Ramos (cell line): ENCODE results near the gene ADORA1.

Experiments used
- in situ Hi-C: fragments of 300-500 bp; cut with MboI; formaldehyde crosslinking; loops from one replicate; pipeline ENCODE4 v1.14.3; 2022; ENCODE audit warnings: low sequenced_read_pairs; ENCODE audit not compliant: unreplicated experiment

ADORA1 gene

DNA sequence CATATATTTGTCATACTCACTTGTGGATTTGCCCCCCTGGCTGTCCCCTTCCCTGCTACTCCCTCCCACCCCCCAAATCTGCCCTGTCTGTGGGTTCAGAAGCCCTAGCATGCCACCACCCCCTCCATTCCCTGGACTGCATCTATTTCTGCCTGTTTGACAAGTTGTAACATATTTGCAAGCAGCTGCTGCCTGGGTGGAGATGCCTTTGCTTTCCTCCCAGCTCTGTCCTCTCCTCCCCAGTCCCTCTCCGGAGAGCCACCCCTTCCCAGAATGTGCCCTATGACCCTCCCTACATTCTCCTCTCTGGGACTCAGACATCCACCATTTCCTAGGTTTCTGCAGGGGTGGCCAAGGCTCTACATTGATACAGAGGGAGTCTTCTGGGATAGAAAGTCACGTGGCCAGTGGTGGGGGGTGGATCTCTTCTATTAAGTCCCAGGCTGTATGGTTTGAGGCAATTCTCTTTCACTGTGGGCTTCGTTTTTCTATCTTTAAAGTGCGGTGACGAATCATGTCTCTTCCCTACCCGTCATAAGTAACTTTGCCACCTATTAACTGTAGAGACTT is 35.7 kb upstream of the ADORA1 start:
- in situ Hi-C loops = no loop called here

DNA sequence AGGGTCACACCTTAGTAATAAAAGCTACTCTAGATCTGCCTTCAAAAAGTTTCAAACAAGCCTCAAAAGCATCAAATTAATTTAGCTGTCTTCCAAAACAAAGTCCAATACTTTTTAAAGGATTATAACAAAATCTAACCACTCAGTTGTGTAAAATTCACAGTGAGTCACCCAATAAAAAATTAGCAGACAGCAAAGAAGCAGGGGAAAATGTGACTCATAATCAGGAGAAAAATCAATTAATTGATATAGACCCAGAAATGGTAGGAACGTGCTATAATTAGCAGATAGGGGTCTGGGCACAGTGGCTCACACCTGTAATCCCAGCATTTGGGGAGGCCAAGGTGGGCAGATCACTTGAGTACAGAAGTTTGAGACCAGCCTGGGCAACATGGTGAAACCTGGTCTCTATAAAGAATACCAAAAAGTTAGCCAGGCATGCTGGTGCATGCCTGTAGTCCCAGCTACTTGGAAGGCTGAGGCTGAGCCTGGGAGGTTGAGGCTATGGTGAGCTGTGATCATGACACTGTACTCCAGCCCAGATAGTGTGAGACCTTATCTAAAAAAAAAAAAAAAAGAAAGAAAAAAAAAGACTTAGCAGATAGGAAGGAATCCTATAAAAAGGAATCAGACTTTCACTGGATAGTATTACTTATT is 33.6 kb upstream of the ADORA1 start:
- in situ Hi-C loops = no loop called here

DNA sequence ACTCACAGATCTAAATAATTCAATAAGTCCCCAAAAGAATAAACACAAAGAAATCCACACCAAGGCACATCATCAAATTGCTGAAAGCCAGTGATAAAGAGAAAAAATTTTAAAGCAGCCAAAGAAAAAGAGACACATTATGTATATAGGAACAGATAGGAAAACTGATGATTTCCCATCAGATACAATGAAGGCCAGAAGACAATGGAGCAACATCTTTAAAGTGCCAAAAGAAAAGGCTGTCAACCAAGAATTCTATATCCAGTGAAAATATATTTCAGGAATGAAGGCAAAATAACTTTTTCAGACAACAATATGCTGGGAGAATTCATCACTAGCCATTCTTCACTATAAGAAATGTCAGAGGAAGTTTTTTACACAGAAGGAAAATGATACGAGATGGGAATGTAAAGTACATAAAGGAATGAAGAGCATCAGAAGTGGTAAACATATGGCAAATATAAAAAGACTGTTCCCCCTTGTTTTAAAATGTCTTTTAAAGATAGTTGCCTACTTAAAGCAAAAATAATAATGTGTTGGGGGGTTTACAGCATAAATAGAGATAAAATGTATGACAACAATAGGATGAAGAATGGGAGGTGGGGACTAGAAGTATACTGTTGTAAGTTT is 32.4 kb upstream of the ADORA1 start:
- in situ Hi-C loops = no loop called here

DNA sequence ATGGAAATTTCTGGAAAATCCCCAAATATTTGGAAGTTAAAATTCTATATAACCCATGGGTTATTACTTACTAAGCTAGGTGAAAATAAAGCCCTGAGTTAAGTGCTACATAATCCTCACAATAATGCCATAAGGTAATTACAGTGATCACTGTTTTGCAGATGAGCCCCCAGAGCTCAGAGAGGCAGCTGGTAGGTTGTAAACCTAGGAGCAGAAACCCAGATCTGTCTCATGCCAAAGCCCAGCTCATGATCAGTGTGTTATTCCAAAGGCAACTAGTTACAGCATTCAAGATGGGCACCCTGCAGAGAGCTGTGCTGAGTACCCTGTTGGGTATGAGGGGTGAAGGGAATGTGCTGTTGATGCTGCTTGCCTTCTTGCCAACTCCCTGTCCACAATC is 31.0 kb upstream of the ADORA1 start:
- in situ Hi-C loops = no loop called here

DNA sequence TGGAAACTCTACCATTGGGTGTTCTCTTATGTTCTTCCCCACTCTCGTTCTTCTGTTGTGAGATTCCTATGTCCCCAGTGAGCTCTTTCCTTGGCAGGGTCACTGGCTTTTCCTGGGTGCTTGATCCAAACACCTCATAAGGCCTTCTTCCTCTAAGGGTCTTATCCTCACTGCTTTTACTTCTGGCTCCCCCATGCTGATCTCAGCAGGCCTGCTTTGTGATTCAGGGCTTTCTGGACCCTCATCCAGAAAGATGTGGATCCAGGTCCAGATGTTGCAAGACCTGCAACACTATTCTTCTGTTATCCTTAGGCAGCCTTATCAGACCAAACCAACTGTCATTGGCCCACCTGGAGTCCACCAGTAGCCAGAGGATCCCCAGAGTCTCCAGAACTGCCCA is 30.5 kb upstream of the ADORA1 start:
- in situ Hi-C loops = no loop called here

DNA sequence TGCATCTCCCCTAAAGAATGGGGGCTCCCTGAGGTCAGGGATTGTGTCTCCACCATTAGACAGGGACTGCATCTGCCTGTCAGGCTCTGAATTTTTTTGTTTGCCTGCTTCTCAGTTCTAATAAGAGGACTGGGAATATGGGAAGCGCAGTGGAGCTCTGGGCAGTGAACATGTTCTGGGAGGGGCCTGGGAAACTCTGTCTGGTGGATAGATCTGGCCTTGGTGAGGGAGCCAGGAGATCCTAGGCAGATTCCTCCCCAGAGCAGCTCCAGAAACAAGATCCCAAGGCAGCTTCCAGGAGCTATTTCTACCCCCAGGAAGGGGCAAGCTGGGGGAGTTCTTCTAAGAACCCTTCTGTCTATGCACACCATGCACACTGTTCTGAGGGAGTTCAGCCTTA is 29.1 kb upstream of the ADORA1 start:
- in situ Hi-C loops = no loop called here

DNA sequence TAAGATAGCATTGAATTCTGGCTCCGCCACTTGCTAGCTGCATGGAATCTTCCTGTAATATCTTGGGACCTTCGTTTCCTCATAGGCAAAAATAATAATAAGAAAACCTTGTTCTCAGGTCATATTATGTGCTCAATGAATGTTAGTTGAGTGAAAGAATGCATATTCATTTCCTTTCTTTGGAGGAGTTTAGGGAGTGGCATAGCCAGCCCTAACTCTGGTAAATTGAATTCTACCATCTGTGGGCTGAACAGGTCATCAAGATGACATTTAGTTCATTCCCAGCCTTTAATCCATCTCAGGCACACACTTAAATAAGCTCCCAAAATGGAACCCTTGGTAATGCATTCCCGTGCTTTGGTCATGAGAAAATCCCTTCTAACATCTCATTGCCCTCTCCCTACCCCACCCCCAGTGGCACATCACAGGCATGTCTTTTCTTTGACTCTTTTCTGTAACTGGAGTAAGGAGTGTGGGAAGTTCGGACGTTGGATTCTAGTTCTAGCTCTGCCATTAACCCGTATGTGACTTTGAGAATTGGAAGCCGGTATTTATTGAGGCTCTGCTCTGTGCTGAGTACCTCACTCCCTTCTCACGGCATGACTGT is 28.5 kb upstream of the ADORA1 start:
- in situ Hi-C loops = no loop called here

DNA sequence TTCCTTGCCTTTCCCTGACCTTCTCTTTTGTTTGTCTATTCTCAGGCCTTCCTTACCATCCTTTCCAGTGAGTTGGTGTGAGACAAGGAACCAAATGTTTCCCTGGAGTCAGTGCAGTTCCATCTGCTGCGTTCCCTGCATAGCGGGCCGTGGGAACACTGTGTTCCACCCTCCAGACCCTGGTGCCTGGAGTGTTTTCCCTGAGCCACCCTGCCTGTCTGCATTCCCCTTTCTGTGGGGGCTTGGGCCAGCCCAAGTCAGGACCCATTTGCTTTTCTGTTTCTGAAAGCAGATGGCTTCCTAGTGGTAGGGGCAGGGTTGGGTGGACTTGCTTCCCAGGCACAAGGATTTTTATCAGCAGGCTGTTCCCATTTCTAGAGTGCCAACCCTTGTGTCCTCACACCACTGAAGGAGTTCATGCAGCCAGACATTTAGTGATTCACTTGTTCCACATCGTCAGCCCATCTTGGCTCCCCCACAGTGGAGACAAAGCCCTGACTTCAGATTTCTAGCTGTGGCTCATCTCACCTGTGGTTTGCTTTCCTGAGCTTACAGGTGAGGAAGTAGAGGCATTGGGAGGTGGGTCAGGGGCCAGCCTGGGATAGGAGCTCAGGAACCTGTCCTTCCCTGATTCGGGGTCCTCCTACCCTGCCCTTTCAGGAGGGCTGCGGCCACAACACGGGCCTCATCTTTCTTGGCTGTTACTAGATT is 27.6 kb upstream of the ADORA1 start:
- in situ Hi-C loops = no loop called here

DNA sequence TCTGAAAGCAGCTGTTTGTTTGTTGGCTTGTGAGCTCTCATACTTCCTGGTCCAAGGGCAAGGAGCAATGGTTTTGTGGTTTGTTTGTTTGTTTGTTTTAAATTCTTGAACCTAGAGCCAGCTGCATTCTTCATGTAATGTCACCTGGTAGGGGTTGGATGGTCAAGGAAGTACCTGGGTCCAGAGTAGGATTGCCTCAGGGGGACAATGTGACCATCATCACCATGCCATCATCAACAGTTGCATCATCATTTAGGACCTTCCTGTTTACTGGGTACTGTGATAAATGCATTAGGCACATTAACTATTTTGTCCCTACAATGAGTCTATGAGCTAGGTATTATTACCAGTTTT is 27.0 kb upstream of the ADORA1 start:
- in situ Hi-C loops = no loop called here

DNA sequence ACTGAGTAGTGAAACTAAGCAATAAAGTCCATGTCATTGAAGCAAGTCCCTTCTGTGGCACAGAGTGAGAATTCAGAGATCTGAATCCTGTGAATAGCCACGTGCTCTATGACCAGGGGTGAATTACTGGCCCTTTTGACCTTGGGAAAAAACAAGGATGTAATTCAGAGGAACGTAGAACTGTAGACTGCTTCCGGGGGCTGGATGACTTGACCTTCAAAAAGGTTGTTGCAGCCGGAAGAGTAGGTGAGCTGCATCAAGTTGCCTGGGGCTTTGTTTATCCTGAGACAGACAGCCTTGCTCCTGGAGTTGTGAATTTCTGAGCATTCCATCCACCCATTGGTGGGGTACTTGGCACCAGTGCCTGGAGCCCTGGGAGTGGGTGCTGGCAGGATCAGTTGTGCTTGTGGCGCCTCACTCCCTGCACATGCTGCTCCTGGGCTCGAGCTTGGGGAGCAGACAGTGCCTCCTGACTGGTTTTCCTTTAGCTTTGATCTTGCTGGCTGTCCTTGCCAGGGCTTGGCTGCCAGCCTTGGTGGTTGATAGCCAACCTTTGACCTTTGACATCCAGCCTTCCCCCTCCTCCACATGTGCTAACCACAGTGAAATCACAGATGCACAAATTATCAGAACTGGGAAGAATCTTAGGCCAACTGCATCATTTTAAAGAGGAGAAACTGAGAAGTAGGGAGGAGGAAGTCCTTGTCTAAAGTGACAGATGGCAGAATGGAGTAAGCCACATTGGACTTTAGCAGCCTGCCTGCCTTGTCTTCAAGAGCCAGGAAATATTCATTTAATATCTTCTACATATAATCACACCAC is 25.5 kb upstream of the ADORA1 start:
- in situ Hi-C loops = no loop called here

DNA sequence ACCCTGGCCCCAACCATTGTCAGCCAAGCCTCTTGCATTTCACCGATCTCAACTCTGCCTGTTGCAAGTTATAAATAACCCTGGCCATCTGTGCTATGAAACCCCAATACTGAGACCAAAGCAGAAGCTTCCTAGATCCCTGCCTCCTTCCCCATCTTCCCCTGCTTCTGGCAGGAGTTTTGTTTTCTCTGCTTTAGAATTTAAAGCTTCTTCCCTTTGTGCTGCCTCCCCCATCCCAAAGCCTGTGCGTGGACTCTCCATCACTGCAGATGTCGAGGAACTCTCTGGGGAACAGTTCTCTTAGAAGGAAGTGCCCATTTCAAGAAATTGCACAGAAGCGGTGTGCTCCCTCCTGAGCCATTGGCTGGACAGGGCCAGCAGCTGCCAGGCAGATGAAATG is 24.3 kb upstream of the ADORA1 start:
- in situ Hi-C loops = no loop called here

DNA sequence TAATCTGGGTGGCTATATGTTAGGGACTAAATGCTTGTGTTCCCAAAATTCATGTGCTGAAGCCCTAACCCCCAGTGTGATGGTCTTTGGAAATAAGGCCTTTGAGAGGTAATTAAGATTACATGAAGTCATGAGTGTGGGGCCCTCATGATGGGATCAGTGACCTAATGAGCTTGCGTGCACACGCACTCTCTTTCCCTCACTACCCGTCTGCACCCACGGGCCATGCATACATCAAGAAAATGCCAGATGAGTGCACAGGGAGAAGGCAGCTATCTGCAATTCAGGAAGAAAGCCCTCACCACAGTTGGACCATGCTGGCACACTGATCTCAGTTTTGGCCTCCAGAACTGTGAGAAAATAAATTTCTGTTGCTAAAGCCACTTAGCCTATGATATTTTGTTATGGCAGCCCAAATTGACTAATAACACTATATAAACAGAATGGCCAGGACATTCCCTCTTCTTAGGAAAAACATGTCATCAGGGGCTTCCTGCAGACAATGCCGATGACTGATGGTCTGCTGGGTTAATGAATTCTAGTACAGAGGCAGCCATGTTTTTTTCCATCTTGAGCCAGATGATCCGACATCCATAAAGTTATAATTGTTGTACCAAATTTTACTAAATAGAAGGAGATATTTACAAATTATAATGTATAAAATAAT is 23.6 kb upstream of the ADORA1 start:
- in situ Hi-C loops = no loop called here

DNA sequence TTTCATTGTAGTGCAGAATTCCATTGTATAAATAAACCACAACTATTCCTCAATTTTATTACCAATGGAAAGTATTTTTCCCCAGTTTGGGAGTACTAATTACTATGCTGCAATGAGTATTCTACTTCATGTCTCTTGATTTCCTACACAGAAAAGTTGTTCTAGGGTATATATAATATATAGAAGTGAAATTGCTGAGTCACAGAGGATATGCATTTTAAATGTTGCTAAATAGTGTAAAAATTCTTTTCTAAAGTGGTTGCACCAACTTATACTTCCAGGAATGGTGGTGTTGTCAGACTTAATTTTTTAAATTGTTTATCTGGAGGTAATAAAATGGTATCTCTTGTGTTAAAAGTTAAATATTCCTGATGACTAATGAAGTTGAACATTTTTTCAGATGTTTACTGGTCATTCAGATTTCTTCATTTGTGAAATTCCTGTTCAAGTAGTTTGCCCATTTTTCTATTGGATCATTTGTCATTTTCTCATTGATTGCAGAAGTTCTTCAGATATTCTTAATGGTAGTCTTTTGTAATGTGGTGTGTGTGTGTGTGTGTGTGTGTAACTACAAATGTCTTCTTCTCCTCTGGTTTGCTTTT is 22.6 kb upstream of the ADORA1 start:
- in situ Hi-C loops = no loop called here

DNA sequence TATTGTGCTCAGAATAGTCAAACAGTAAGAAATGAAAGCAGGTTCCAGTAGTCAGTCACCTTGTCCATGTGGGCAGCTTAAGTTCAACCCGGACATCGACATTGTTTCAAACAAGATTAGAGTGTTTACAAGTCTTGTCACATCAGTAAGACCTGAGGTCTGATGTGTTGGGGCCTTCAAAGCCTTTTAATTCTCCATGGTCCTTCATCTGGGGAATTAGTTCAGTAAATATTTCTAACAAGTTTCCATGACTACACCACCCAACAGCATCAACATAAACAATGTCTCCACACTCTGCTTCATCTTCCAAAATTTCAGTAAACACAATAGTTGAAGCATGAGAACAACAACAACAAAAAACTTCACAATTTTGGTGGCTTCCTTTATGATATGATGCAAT is 15.1 kb upstream of the ADORA1 start:
- in situ Hi-C loops = no loop called here

DNA sequence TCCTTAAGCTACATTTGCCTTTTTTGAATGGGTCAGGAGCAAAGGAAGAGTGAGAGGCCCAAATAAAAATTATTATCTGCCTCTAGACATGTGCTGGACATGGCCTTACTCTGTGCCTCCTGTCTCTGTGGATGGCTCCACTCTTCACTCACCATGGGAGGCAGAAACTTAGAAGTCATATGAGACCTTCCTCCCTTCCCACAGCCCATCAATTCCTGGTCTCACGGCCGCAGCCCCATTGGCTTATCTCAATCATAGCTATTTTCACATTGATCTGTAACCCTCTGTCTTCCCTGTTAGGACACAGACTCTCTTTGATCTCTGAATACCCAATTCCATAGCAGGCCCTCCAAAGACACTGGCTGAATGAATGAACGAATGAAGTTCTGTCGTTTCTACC is 14.2 kb upstream of the ADORA1 start:
- in situ Hi-C loops = no loop called here

DNA sequence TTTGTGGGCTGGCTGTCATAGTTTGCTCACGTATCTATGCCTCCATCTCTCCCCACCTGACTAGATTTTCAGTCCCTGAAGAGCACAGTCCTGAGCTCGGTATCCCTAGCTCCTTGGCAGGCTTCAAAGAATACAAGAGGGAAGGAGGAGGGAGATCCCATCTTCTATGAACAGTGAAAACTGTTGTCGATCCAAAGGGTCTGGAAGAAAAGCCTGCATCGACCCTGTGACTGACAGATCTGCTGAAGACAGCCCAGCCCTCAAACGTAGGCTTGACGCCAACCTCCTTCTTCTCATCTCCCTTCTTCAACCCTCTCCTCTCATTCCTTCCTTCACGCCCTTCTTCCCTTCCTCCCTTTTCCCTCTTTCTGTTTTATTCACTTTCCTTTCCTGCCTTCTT is 13.3 kb upstream of the ADORA1 start:
- in situ Hi-C loops = no loop called here

DNA sequence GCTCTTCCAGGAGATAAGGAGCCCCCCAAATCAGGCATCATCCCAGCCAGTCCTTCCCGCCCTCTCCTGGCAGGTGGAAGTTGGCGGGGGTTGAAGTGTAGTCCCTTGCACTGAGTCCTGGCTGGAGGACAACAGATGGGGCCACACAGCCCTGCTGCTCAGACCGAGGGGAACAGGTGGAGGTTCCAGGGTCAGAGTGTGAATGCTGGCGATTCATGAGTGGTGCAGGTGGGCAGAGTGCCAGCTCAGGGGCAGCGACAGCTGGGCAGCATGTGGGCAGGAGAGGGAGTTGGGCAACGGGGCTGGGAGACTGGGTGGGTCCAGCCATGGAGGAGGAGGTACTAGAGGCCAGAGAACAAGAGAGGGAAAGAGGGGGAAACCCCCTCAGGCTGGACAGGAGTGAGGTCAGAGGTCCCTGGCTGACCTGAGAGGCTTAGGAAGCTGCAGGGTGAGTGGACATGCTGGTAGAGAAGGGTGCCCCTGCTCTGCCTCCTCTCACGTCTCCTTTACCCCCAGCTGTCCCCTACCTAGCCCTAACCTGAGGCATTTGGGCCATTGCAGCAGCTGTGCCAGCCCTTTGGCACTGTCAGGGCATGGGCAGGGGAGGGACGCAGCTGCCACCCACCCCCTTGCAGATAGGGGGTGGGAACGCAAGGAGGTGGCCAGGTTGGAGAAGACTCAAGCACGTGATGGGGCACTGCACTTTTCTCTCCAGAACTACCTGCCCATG is 11.3 kb upstream of the ADORA1 start:
- in situ Hi-C loops = no loop called here

DNA sequence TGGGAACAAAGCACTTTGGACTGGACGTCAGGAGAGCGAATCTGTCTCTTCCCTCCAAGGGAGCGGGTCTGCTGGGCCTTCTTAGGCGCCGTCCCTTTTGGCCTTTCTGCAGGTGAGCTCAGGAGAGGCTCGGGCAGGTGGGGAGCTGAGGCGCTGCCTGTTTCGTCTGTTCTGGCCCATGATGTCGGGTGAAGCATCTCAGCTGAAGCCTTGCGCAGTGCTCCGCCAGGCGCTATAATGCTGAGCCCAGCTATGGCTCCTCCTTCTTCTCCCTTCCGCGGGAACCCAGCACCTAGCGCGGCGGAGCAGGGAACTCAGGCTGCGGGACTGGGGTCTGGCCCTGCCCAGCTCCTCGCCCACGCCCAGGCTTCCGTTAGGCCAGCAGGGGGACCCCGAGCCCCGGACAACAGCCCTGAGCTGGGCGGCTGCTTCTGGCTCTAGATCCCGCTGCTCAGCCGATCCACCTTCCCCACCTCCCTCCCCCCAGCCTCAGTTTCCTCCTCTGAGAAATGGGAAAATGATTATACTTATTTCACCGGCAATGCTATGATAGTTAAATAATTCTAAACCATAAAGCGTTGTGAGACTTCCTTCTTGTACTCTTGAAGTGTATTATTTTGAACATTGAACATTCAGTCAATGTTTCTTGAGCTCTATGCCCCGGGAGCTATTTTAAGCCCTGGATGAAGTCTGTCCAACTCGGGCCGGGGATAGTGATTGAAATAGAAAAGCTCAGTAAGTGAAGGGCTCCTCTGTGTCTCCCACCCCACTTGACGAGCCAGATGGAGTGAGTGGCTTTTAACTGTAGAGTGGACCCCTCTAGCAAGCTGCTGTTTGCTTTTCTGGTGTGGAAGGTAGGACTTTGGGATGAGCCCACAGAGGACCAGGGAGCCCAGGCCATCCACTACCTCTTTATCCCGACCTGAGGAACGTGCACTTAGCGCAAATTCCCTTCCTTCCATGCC is 9.6 kb upstream of the ADORA1 start:
- in situ Hi-C loops = no loop called here
